Smooth muscle cell (in vitro differentiated cells): ENCODE results near the gene PSMC4. TPM values are rescaled to one million over a fixed set of nuclear protein-coding genes. Genes with fewer than 3 reads are reported as not detected.

Experiments used
- DNase-seq: peaks from one replicate; lab custom pipeline; 2025; ENCODE audit not compliant: unreplicated experiment; lab: John Stamatoyannopoulos, UW
- H2AFZ ChIP-seq: fragments of 200-600 bp; sonication (generic); 2 replicates; pipeline ENCODE4 v1.6.0; 2016; ENCODE audit warnings: antibody characterized with exemption, low read depth, mild to moderate bottlenecking
- H3F3A ChIP-seq: fragments of 200-600 bp; sonication (generic); 2 replicates; pipeline ENCODE4 v1.6.0; 2017; ENCODE audit warnings: antibody characterized with exemption, low read depth
- H3K27ac ChIP-seq: fragments of 200-600 bp; sonication (generic); 2 replicates; pipeline ENCODE4 v1.5.1; 2016; ENCODE audit warnings: low read depth, mild to moderate bottlenecking
- H3K27me3 ChIP-seq: fragments of 200-600 bp; sonication (generic); 2 replicates; pipeline ENCODE4 v1.6.1; 2016; ENCODE audit warnings: low read depth, mild to moderate bottlenecking
- H3K36me3 ChIP-seq: fragments of 200-600 bp; sonication (generic); 2 replicates; pipeline ENCODE4 v1.5.1; 2016; ENCODE audit warnings: low read depth
- H3K4me1 ChIP-seq: fragments of 200-600 bp; sonication (generic); 2 replicates; pipeline ENCODE4 v1.5.1; 2016; ENCODE audit warnings: low read depth
- H3K4me2 ChIP-seq: fragments of 200-600 bp; sonication (generic); 2 replicates; pipeline ENCODE4 v1.6.0; 2016; ENCODE audit warnings: mild to moderate bottlenecking
- H3K4me3 ChIP-seq: fragments of 200-600 bp; sonication (generic); 2 replicates; pipeline ENCODE4 v1.5.1; 2016; ENCODE audit warnings: mild to moderate bottlenecking
- H3K79me2 ChIP-seq: fragments of 200-600 bp; sonication (generic); 2 replicates; pipeline ENCODE4 v1.6.0; 2016; ENCODE audit warnings: low read depth, mild to moderate bottlenecking
- H3K9ac ChIP-seq: fragments of 200-600 bp; sonication (generic); 2 replicates; pipeline ENCODE4 v1.6.0; 2016; ENCODE audit warnings: low read depth
- H3K9me3 ChIP-seq: fragments of 200-600 bp; sonication (generic); replicated peaks from 2 replicates; pipeline ENCODE4 v1.5.1; 2016; ENCODE audit warnings: low read depth
- H4K20me1 ChIP-seq: fragments of 200-600 bp; sonication (generic); 2 replicates; pipeline ENCODE4 v1.6.0; 2016; ENCODE audit warnings: low read depth
- WGBS: methylation state at CpG from one replicate; pipeline ENCODE4 v1.1.7; 2016; ENCODE audit warnings: low lambda C conversion rate; 5-methylcytosine and 5-hydroxymethylcytosine counted together
- polyA plus RNA-seq: library from polyadenylated mRNA; unstranded; fragments of >200 nt; fragmentation: Nextera tagmentation; extraction: Ambion mirVana; gene quantifications from 2 replicates; pipeline ENCODE4 v1.2.1, GENCODE V29; 2016
- total RNA-seq: library from RNA; depleted of rRNA; stranded (reverse); fragments of >200 nt; gene quantifications from 2 replicates; pipeline ENCODE4 v1.2.3, GENCODE V29; 2014
- TF ChIP-seq, protein P1 (sequence below): fragments of 200-600 bp; sonication (generic); IDR thresholded peaks from 2 replicates; pipeline ENCODE4 v1.5.1; 2017; ENCODE audit warnings: borderline replicate concordance, mild to moderate bottlenecking, antibody characterized with exemption; ENCODE audit not compliant: insufficient read depth, poor library complexity, severe bottlenecking

PSMC4 gene
- total and polyA plus RNA-seq, 2 experiments from 2014 or later, result 117 to 120 TPM

DNA sequence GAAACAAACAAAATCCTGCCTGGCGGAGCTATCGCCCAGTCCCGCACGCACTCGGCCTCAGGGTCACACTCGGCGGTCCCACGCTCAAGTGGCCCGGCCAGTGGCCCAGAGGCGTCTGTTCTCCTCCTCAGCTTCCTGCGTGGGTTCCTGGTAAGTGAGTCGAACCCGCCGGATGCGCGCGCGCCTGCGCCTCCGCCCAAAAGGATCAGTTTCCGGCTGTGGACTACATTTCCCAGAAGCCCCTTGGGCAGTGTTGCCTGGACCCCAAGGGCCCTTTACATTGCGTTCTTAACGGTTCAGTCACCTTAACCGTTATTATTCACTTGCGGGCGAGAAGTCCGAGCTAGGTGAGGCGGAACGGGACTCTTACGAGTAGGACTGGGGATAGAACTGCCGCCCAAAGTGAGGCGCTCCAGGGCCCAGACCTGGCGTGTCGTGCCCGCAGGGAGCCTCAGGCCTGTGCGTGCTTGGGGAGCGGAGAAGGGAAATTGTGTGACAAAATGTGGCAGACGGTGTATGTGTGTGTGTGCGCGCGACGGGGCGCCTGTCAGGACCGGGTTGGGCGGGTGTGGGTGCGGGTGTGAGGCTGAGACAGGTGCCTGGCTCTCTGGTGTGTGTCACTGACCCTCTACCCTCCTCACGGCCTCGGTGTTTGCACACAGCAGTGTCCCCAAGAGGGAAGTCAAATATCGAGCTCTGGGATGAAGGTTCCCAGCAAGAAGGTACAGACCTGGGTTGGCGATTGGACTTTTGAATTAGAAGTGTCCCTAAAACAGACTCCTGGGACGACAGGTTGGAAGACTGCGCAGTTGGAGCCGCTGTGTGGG lies 26.1 kb downstream of the PSMC4 start, which contains the start of gene ZNF546:
TSS of gene ZNF546 (plus strand) at position 250 of the 827 bp plus-strand sequence. CDS start 1,267 bp downstream, outside the sequence.
- Histone ChIP-seq H3K4me1 (peaks cover 9% of the 10 kb centered on the region), H3K4me2 (peak within 1 kb of the TSS; percentile 94), H3K9ac (peak within 1 kb of the TSS; percentile 79), H2AFZ (peak within 1 kb of the TSS; percentile 99), H3K9me3 (no peaks in the 10 kb centered on the region), H3K27ac (peak within 1 kb of the TSS; percentile 76), H3F3A (no peaks in the 10 kb centered on the region), H3K27me3 (no peaks in the 10 kb centered on the region), H3K79me2 (peaks cover 26% of the 10 kb centered on the region), H4K20me1 (no peaks in the 10 kb centered on the region), H3K36me3 (no peaks in the 10 kb centered on the region), H3K4me3 (peak within 1 kb of the TSS; percentile 92)
- 10% methylated on average over 47 of the region's 53 CpGs for WGBS
- DNase-seq, result peak; percentile 65
- TF ChIP-seq, protein P1, sequence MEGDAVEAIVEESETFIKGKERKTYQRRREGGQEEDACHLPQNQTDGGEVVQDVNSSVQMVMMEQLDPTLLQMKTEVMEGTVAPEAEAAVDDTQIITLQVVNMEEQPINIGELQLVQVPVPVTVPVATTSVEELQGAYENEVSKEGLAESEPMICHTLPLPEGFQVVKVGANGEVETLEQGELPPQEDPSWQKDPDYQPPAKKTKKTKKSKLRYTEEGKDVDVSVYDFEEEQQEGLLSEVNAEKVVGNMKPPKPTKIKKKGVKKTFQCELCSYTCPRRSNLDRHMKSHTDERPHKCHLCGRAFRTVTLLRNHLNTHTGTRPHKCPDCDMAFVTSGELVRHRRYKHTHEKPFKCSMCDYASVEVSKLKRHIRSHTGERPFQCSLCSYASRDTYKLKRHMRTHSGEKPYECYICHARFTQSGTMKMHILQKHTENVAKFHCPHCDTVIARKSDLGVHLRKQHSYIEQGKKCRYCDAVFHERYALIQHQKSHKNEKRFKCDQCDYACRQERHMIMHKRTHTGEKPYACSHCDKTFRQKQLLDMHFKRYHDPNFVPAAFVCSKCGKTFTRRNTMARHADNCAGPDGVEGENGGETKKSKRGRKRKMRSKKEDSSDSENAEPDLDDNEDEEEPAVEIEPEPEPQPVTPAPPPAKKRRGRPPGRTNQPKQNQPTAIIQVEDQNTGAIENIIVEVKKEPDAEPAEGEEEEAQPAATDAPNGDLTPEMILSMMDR, result no peak

DNA sequence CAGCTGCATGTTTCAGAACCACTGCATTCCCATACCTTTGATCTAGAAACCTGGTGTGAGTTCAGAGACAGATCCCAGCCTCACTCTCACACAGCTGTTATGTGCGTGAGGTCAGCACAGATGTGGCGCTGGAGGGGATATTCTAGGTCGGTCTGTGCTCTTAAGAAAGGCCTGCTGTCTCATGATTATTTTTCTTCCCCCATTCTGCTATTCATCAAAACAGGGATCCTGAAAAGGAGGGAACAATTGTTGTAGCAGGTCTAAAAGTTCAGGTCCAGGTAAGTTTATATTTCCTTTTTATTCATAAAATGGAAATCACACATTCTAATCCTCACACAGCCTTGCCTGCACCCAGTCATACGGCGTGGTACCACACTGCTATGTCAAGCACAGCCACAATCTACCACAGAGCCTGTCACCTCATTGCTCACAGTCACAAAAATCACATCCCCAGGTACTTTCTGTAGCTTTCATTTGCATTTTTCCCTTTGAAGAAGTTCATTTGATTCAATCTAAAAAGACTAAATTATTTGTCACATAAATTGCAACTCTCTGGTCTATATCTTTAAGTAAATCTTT lies 26.8 kb downstream of the PSMC4 start:
- Histone ChIP-seq H3K27me3 (no peaks in the 10 kb centered on the region), H3K9ac (peak overlapping the region; percentile 79), H3K4me3 (peak overlapping the region; percentile 92), H3K4me1 (peaks cover 9% of the 10 kb centered on the region), H3K79me2 (peaks cover 26% of the 10 kb centered on the region), H3K27ac (no peak overlapping the region), H3K9me3 (no peaks in the 10 kb centered on the region), H3K36me3 (no peaks in the 10 kb centered on the region), H2AFZ (peak overlapping the region; percentile 99), H4K20me1 (no peaks in the 10 kb centered on the region), H3K4me2 (peak overlapping the region; percentile 94), H3F3A (no peaks in the 10 kb centered on the region)
- TF ChIP-seq, protein P1, result no peak
- 81% methylated on average over 5 of the region's 5 CpGs for WGBS
- no peak for DNase-seq

DNA sequence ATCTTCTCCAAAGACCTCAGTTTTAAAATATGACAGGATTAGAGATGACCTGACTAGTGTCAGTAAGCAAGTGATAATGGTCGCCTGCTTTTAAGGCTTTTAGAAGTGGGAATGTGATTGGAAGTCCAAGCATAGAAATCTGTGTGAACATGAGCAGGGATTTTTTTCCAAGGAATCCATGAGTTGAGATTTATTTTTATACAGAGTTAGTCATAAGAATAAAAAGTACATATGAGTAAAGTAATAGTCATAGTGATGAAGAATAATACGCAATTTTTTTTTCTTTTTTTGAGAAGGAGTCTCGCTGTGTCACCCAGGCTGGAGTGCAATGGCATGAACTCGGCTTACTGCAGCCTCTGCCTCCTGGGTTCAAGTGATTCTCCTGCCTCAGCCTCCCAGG lies 27.5 kb downstream of the PSMC4 start:
- H3K79me2 ChIP-seq, result peaks cover 19% of the 10 kb centered on the region
- H3K27me3 ChIP-seq, result no peaks in the 10 kb centered on the region
- H3K36me3 ChIP-seq, result no peaks in the 10 kb centered on the region
- no peak overlapping the region for H3K27ac ChIP-seq
- no peak overlapping the region for H3K9ac ChIP-seq
- H3K4me2 ChIP-seq, result no peak overlapping the region
- TF ChIP-seq, protein P1, result no peak
- H3K4me3 ChIP-seq, result no peak overlapping the region
- no peak for DNase-seq
- no peaks in the 10 kb centered on the region for H3K9me3 ChIP-seq
- no peaks in the 10 kb centered on the region for H3F3A ChIP-seq
- no peak overlapping the region for H2AFZ ChIP-seq
- H4K20me1 ChIP-seq, result no peaks in the 10 kb centered on the region
- H3K4me1 ChIP-seq, result peaks cover 9% of the 10 kb centered on the region
- 97% methylated on average over 4 of the region's 4 CpGs for WGBS
